ENCODE results near the gene PLRG1.

DNA sequence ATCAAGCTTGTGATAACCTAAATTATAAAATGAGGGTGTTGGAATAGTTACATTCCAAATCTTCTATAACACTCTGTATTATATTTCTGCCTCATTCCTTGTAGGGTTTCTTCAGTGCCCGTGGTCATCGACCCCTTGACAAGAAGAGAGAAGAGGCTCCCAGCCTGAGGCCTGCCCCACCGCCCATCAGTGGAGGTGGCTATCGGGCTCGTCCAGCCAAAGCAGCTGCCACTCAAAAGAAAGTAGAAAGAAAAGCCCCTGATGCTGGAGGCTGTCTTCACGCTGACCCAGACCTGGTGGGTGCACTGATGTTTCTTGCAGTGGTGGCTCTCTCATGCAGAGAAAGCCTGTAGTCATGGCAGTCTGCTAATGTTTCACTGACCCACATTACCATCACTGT, 15.5 kb upstream of the PLRG1 start:
- no peak for TF ChIP-seq CTCF (IDR thresholded peaks at IDR 0.05; ENCODE audit: low read length)
- TF ChIP-seq EZH2 (optimal IDR thresholded peaks at IDR 0.05; ENCODE audit: low read depth, low read length): no peak
- TF ChIP-seq EZH2phosphoT487 (IDR thresholded peaks at IDR 0.05; ENCODE audit: low read length): no peak
